ENCODE results near the gene EGFL6.
"Not testable (repeated sequence)": the region's sequence is repeated elsewhere in the genome, so short reads cannot be mapped to it uniquely, and the experiment has no call there.

The EGFL6 gene

DNA sequence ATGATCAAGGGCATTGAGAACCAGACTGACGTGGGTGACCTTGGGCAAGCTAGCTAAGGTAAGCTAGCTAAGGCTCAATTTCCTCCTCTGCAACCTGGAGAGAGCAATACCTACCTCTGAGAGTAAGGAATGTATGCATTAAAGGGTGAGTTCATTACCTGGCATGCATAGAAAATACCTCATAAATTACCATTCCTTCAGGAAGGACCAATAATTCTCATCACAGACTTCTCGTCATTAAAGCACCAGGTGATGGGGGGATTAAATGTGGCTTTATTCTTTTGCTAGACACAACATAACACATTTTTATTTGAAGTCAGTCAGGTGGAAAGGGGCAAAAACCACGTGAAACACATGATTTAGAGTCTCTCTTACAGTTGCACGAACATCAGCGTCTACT, 21.5 kb downstream of the EGFL6 start:
- ATAC-seq = no peak
- no peak for DNase-seq

DNA sequence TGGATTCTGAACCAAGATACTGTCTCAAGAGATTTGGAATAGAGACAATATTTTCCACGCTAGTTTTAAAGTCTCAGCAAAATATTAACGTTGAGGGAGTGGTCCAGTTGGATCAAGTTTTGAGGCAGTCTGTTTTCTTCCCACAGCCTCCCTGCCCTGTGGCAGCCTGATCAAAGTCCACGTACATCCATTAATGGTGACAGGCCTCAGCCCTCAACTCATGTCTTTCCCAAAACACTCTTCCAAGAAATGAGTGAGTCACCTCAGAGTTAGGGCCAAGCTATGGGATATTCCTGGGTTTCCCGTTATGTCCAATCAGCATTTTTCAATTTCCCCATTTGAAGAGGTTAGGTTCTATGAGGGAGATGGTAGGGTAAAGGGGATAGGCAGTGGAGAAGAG, 28.5 kb downstream of the EGFL6 start:
- DNase-seq = no peak
- no peak for ATAC-seq

DNA sequence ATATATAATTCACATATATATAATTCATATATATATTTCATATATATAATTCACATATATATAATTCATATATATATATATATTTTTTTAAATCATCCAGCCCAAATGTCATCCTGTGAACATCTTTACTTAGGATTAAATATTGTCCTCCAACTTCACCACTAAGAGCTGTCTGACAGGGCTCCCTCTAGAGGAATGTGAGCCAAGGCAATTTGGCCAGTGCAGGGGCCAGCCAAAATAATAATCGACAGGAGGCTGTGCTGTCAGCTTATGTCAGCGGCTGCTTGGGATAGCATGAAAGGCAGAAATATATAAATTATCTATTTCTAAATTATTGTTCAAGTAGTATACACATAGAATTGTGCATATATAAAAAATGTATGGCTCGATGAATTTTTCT, 29.5 kb downstream of the EGFL6 start:
- ATAC-seq (no peak), DNase-seq (no peak)

- DNase-seq (no peak), ATAC-seq (no peak)
Measured at GRCh38 chrX:13599491-13599890, 30.1 kb downstream of the EGFL6 start.

DNA sequence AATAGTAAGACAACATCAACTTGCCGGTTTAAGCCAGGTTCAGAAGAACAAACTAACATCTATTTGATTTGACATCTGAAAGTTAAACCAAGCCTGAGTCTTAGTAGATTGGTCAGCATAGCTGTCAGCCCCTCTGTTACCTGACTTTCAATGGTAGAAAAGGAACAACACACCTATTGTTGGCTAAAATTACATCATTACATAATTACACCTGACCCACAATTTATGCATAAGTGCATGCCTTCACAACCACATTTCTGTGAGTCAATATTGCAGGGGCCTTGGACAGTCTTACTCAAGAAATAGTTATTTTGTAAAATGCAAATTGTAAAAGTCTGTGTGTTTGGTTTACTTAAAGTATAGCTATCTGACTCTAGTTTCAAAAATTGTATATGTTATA, 36.2 kb downstream of the EGFL6 start:
- DNase-seq = no peak
- no peak for ATAC-seq

GRCh38 chrX:13607331-13607995, 38.1 kb downstream of the EGFL6 start:
- no peak for ATAC-seq

DNA sequence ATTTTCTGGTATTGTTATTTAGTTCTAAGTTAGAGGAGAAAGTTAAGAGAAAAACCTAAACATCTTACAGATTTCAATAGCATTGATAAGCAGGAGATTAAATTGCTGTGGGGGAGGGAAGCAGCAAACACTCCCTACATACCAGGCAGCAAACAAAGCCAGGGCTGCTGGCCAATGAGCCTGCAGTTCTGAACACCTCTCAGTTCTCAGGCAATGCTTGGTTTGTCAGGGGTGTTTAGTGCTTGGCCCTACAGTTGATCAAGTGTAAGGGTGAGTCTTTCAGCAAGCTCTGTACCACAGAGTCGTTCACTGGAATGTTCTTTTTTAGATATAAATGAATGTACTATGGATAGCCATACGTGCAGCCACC, 38.6 kb downstream of the EGFL6 start:
- DNase-seq = no peak

More at GRCh38 chrX:13607331-13607995, 38.1 kb downstream of the EGFL6 start:
- no peak for DNase-seq

GRCh38 chrX:13614154-13614553, 44.8 kb downstream of the EGFL6 start:
- no peak for ATAC-seq
- DNase-seq = no peak

More for the DNA sequence above, 38.6 kb downstream of the EGFL6 start:
- ATAC-seq = no peak

- ATAC-seq (no peak), DNase-seq (no peak)
Measured at GRCh38 chrX:13620207-13620606, 50.8 kb downstream of the EGFL6 start.

GRCh38 chrX:13622401-13622964, 53.1 kb downstream of the EGFL6 start:
- ATAC-seq = no peak

DNA sequence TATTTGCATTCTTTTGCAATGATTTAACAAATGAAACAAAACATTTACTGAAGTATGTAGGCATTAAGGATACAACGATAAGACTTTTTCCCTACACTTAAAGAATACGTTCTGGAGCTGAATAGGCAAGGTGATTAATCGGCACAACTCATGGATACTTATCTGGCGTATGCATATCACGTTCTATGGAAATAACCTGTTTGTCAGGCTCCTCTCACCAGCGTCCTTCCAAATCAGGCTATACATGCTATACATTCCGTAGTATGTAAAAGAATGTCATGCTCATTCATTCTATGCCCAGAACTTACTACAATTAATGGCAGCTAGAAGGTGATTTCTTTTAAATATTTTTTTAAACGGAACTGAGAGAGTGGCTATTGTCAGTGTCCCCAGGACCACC, 57.9 kb downstream of the EGFL6 start:
- DNase-seq (no peak), ATAC-seq (no peak)

More at GRCh38 chrX:13622401-13622964, 53.1 kb downstream of the EGFL6 start:
- no peak for DNase-seq

DNA sequence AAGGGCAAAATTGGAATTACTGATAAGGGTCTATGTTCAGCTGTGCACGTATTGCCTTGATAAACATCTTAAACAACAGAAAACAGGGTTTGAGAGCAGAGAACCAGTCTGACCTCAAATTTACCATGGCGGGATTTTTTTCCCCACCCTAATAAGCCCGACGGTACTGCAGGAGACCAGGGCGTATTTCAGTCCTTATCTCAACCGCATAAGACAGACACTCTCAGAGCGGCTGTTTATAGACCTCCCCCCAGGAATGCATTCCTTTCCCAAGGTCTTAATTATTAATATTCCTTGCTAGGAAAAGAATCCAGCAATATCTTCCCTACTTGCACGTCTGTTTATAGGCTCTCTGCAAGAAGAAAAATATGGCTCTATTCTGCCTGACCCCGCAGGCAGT, 67.8 kb downstream of the EGFL6 start:
- DNase-seq, ATAC-seq: not testable (repeated sequence)

DNA sequence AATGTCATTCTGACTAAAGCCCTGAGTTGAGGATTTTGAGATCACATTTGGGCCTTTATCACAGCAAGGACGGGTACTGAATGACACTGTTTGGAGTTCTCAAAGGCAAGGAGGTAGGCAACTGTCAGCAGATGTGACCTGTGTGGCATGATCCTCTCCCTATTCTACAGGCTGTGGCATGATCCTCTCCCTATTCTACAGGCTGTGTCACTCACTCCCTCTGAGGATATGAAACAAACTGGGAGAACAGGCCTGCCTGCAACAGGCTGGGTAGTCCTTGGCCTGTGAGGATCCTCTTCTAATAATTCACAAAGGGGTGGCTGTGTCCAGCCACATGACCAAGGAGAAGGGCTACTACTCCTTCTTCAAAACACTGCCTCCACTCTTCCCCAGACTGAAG, 68.6 kb downstream of the EGFL6 start:
- no peak for DNase-seq
- no peak for ATAC-seq

DNA sequence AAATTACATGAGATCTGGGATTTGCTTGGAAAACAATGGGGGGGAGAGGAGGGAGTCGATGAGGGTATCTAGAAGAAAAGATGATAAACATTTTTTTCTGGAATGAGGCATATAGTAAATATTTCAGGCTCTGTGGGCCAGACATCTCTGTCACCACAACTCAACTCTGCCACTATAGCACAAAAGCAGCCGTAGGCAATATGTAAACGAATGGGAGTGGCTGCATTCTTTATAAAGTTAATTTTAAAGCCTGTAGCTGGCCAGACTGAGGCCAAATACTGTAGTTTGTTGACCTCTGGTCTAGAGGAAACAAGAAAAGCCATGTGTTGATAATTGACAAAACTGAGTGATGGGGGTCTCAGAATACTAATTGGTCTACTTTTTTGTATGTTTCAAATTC, 69.4 kb downstream of the EGFL6 start:
- no peak for DNase-seq

DNA sequence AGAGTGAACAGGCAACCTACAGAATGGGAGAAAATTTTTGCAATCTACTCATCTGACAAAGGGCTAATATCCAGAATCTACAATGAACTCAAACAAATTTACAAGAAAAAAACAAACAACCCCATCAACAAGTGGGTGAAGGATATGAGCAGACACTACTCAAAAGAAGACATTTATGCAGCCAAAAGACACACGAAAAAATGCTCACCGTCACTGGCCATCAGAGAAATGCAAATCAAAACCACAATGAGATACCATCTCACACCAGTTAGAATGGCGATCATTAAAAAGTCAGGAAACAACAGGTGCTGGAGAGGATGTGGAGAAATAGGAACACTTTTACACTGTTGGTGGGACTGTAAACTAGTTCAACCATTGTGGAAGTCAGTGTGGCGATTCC, 72.3 kb downstream of the EGFL6 start:
- DNase-seq, ATAC-seq: not testable (repeated sequence)

More for the DNA sequence above, 69.4 kb downstream of the EGFL6 start:
- ATAC-seq = no peak

DNA sequence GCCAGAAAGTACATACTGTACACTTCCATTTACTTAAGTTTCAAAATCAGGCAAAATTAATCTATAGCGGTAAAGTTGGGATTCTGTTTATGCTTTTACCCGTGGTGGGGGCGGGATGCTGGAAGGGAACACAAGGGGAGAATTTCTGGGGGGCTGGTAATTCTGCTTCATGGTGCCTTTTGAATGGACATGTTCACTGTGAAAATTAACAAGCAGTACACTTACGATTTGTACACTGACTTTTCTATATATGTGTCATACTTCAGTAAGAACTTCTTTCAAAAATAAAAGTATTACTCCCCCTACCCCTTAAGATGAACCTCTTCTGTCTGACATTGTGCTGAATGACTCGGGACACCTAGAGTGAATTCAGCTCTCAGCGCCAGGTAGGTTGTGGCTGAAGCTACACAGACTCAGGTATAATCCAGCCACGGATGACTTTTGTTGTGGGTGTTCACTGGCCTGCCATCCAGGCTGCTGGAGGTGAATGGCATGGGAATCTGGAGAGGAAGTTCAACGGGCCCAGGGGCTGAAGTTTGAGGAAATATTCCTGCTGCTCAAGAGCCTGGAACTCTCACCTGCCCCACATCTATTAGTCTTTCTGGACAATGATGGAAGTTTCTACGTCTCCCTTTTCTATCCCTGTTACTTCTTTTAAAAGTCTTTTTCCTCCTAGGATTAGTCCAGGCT, 76.2 kb downstream of the EGFL6 start:
- ATAC-seq (no peak), DNase-seq (no peak)

DNA sequence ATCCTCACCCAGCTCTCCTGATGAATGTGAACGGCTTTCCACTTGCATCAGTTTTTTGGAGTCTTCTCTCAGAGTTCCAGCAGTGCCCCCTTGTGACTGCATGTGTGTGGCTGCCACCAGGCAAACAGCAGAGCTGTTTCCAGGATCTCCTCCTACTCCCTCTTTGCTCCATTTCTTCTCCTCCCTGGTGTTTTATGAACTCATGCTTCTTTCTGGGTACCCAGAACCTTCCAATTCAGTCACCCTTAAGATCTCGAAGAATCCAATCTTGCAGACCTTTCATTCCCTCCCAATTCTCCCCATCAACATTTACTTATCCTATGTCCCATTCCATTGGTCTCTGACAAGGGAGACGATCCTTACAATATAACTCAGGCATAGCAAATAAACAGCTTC, 76.8 kb downstream of the EGFL6 start:
- peak; percentile 55 for ATAC-seq
- DNase-seq = peak; percentile 47

- peak; percentile 51 for DNase-seq
- ATAC-seq = peak; percentile 77
Measured at GRCh38 chrX:13647709-13648212, 78.4 kb downstream of the EGFL6 start.

- DNase-seq, ATAC-seq: not testable (repeated sequence)
Measured at GRCh38 chrX:13648336-13648735, 78.9 kb downstream of the EGFL6 start.

GRCh38 chrX:13649838-13650237, 80.4 kb downstream of the EGFL6 start:
- DNase-seq = no peak

DNA sequence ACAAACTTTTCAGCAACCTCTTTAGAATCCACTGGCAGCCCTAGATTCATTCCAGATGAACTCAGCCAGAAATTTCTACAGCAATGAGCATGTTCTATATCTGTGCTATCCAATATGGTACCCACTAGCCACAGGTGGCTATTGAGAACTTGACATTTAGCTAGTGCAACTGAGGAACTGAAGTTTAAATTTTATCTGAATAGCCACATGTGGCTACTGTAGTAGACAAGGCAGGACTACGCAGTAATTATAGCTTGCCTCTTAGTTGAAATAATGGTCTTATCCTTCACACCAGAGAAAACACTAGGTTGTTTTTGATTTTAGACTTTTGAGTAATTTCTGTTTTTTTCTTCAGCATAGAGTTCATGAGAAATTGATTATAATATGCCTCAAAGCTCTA, 80.9 kb downstream of the EGFL6 start:
- DNase-seq (no peak), ATAC-seq (no peak)

More at GRCh38 chrX:13649838-13650237, 80.4 kb downstream of the EGFL6 start:
- no peak for ATAC-seq

GRCh38 chrX:13651150-13651549, 81.7 kb downstream of the EGFL6 start:
- DNase-seq (no peak), ATAC-seq (no peak)

- ATAC-seq = no peak
- no peak for DNase-seq
Measured at GRCh38 chrX:13652287-13652793, 82.9 kb downstream of the EGFL6 start.

Measured in stimulated activated naive CD8-positive, alpha-beta T cell treated with anti-CD3 and anti-CD28 coated beads, Interleukin-15, Interleukin-2, amounts not matched to agents 100 U/mL and 50 U/mL, for 24 hours (primary cell).